IPS-NIHi7 (cell line): ENCODE measurements around the gene CLEC10A.
"Not testable (repeated sequence)": the region's sequence is repeated elsewhere in the genome, so short reads cannot be mapped to it uniquely, and the experiment has no call there.

ENCODE experiments used
- DNase-seq: peaks from one replicate; pipeline ENCODE4 v3.0.0; 2012; ENCODE audit warnings: mixed read lengths; ENCODE audit errors: extremely low spot score

Gene CLEC10A

GRCh38 chr17:7108560-7108925, 28.5 kb upstream of the CLEC10A start:
- DNase-seq = no peak

GRCh38 chr17:7107795-7108559, 27.9 kb upstream of the CLEC10A start:
- DNase-seq = no peak

GRCh38 chr17:7107012-7107754, 27.1 kb upstream of the CLEC10A start:
- no peak for DNase-seq

- no peak for DNase-seq
Measured at GRCh38 chr17:7102421-7102820, 22.4 kb upstream of the CLEC10A start.

- DNase-seq = no peak
Measured at GRCh38 chr17:7101531-7101930, 21.5 kb upstream of the CLEC10A start.

GRCh38 chr17:7100641-7101379, 20.8 kb upstream of the CLEC10A start:
- DNase-seq = not testable (repeated sequence)

- no peak for DNase-seq
Measured at GRCh38 chr17:7098802-7099459, 18.9 kb upstream of the CLEC10A start.

- no peak for DNase-seq
Measured at GRCh38 chr17:7097940-7098339, 17.9 kb upstream of the CLEC10A start.

- DNase-seq = no peak
Measured at GRCh38 chr17:7095625-7096024, 15.6 kb upstream of the CLEC10A start.

GRCh38 chr17:7094652-7095019, 14.6 kb upstream of the CLEC10A start:
- DNase-seq = no peak

- not testable (repeated sequence) for DNase-seq
Measured at GRCh38 chr17:7091311-7092005, 11.4 kb upstream of the CLEC10A start.

GRCh38 chr17:7089570-7089969, 9.5 kb upstream of the CLEC10A start:
- DNase-seq = not testable (repeated sequence)

GRCh38 chr17:7088442-7088841, 8.4 kb upstream of the CLEC10A start:
- not testable (repeated sequence) for DNase-seq

- no peak for DNase-seq
Measured at GRCh38 chr17:7084088-7084487, 4.0 kb upstream of the CLEC10A start.

GRCh38 chr17:7083592-7083991, 3.5 kb upstream of the CLEC10A start:
- DNase-seq = no peak

GRCh38 chr17:7081341-7082062, 1.5 kb upstream of the CLEC10A start:
- peak; percentile 45 for DNase-seq

GRCh38 chr17:7080456-7081041, 498 bp upstream of the CLEC10A start:
- DNase-seq = no peak

GRCh38 chr17:7078711-7079110, 1.3 kb downstream of the CLEC10A start:
- DNase-seq = no peak

GRCh38 chr17:7077911-7078546, 2.0 kb downstream of the CLEC10A start:
- DNase-seq = no peak

GRCh38 chr17:7074931-7075330, 5.1 kb downstream of the CLEC10A start:
- no peak for DNase-seq
